ENCODE data around the gene NYAP2. TPM values are rescaled to one million over a fixed set of nuclear protein-coding genes. Genes with fewer than 3 reads are reported as not detected.
A peak's percentile ranks its signal among the peaks of the same experiment; 100 is the strongest.

NYAP2 gene
- total RNA-seq, 8 experiments from 2014 or later: 0.13 to 9.2 (median 3.4) TPM

DNA sequence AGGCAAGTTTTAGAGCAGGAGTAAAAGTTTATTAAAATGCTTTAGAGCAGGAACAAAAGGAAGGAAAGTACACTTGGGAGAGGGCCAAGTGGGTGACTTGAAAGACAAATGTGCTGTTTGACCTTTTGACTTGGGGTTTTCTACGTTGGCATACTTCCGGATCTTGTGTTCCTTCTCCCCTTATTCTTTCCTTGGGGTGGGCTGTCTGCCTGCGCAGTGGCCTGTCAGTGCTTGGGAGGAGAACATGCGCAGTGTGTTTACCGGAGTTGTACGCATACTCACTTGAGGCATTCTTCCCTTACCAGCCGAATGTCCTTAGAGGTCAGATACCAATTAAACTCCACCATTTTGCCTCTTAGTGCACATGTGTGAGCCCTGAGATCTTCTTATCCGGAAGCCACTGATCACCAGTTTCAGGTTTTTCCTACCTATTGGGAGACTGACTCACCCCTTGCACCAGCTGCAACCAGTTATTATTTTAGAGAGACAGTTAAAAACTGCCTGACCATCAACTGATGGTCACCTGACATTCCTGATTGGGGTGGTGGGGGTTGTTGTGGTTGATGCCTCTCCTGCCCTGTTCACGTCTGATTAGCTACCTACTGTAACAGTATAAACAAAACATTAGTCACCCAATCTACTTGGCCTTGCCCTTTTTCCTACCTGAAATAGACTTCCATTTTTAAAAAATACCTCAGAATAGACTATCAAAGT, 67.5 kb downstream of the NYAP2 start:
- in situ Hi-C loops (cut with MboI; ENCODE audit: low pct_unique_long_range_greater_than_20kb in 2 of 9, low sequenced_read_pairs in 9 of 9, unreplicated experiment in 9 of 9): no loop called here
- WGBS, 10 experiments: 29 to 83% (median 76%) methylated on average over 1 to 8 of the region's 9 CpGs; no CpG with 5 or more reads in 1 of the 10 experiments
- Histone ChIP-seq H3K4me1 (replicated peaks in 1 of 2) (peaks cover 32 to 44% of the 10 kb centered on the region in 2 donors), H3K27ac (no peak overlapping the region), H3K4me3 (no peak overlapping the region)
- ATAC-seq (replicated peaks in 6 of 8): no peak

DNA sequence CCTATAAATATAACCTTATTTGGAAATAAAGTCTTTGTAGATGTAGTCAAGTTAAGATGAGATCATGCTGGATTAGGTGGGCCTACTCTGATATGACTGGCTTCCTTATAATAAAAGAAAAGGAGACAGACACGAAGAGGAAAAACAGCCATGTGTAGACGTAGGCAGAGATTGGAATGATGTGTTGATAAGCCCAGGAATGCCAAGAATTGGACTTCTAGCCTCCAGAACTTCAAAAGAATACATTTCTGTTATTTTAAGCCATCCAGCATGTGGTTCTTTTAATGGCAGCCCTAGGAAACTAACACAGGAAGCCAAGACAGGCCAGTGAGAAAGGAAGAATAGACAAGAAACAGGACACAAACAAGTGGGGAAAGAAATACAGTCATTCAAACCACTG, 68.6 kb downstream of the NYAP2 start:
- no peak for ATAC-seq (replicated peaks in 6 of 8)
- H3K4me3 ChIP-seq: no peak overlapping the region
- in situ Hi-C loops (cut with MboI; ENCODE audit: low pct_unique_long_range_greater_than_20kb in 2 of 9, low sequenced_read_pairs in 9 of 9, unreplicated experiment in 9 of 9): no loop called here
- WGBS, 10 experiments: 15 to 100% (median 67%) methylated on average over 1 to 2 of the region's 2 CpGs; no CpG with 5 or more reads in 1 of the 10 experiments
- H3K4me1 ChIP-seq (replicated peaks in 1 of 2): peaks cover 25 to 34% of the 10 kb centered on the region in 2 donors
- H3K27ac ChIP-seq: no peak overlapping the region

DNA sequence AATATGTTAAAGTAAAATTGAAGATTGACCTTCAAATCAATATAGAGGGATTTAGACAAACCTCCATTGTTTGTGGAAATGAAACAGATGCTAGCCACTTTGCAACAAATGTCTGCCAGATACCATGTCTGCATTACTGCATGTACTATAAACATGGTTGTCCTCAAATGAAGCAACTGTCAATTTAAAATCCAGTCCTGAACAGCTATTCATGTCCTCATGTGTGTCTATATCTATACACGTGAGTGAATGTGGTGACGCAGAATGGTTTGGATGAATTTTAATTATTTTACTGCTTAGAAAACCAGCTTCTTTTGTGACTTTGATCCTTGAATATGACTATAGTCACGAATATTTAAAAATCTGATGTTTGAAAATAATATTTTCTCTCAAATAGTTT, 71.5 kb downstream of the NYAP2 start:
- WGBS, 10 experiments: 0 to 100% (median 78%) methylated on average over 1 to 3 of the region's 3 CpGs
- Histone ChIP-seq H3K4me1 (replicated peaks in 1 of 2) (peaks cover 6 to 10% of the 10 kb centered on the region in 2 donors), H3K4me3 (no peak overlapping the region), H3K27ac (no peak overlapping the region)
- ATAC-seq (replicated peaks in 6 of 8): no peak
- in situ Hi-C loops (cut with MboI; ENCODE audit: low pct_unique_long_range_greater_than_20kb in 2 of 9, low sequenced_read_pairs in 9 of 9, unreplicated experiment in 9 of 9): no loop called here

DNA sequence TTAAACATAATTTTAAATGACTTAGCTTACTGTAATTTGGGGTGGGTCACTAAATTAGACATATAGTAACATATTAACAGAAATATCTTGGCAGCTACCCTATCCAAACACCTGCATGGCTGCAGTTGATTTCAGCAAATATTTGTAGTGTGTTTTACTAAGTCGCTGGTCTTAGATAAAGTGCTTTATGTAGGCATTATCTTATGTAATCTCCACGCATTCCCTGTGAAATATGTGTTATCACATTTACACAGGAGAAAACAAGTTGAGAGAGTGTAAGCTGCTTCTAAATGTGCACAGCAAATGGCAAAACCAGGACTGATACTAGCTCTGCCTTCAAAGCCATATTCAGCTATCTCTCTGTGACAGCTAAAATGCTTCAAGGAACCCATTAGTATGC, 72.0 kb downstream of the NYAP2 start:
- 21 to 100% (median 71%) methylated on average over 1 to 2 of the region's 2 CpGs; no CpG with 5 or more reads in 1 of the 10 experiments for WGBS, 10 experiments
- Histone ChIP-seq H3K27ac (no peak overlapping the region), H3K4me3 (no peak overlapping the region), H3K4me1 (replicated peaks in 1 of 2) (peaks cover 2 to 7% of the 10 kb centered on the region in 2 donors)
- ATAC-seq (replicated peaks in 6 of 8): no peak
- in situ Hi-C loops (cut with MboI; ENCODE audit: low pct_unique_long_range_greater_than_20kb in 2 of 9, low sequenced_read_pairs in 9 of 9, unreplicated experiment in 9 of 9): no loop called here

DNA sequence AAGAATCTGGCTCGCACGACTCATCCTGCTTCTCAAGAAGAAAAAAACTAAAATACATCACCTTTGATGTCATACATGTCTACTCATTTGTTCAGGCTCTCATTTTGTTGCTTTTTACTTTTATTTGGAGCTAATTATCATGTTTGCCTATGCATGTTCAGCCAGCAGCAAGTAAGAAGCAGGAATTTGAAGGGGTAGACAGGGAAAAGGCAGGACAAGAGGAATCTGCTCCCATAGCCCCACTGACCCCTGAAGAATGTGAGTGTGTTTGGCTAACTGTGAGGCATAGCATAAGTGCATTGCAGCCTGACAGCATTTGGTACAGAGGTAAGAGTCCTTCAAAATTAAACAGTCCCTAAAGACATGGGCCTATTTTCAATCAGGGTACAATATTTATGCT, 72.7 kb downstream of the NYAP2 start:
- no peak for ATAC-seq (replicated peaks in 6 of 8)
- Histone ChIP-seq H3K4me3 (no peak overlapping the region), H3K27ac (no peak overlapping the region), H3K4me1 (replicated peaks in 1 of 2) (peaks cover 0 to under 1% of the 10 kb centered on the region in 2 donors)
- 0 to 100% (median 83%) methylated on average over 1 to 2 of the region's 2 CpGs; no CpG with 5 or more reads in 3 of the 10 experiments for WGBS, 10 experiments
- in situ Hi-C loops (cut with MboI; ENCODE audit: low pct_unique_long_range_greater_than_20kb in 2 of 9, low sequenced_read_pairs in 9 of 9, unreplicated experiment in 9 of 9): no loop called here

DNA sequence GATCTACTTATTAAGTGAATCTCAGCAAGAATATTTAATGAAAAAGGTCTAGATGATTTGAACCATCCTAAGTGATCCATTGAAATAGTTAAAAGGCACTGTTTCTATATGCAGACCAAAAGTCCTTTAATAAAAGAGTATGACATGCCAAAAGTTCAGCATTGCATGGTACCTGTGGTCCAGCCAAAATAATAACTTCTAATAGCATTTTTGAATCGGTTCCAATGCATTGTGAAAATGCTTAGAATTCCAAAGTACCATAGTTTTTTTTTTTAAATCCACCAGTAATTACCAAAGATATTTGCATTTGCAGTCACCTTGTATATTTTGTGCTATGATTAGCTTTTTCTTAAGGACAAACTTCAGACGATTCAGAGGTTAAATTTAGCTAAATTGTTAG, 79.9 kb downstream of the NYAP2 start:
- 0 to 100% (median 67%) methylated on average over 1 to 2 of the region's 2 CpGs for WGBS, 10 experiments
- Histone ChIP-seq H3K4me1 (replicated peaks in 1 of 2) (no peaks in the 10 kb centered on the region), H3K27ac (no peak overlapping the region), H3K4me3 (no peak overlapping the region)
- ATAC-seq (replicated peaks in 6 of 8): no peak
- in situ Hi-C loops (cut with MboI; ENCODE audit: low pct_unique_long_range_greater_than_20kb in 2 of 9, low sequenced_read_pairs in 9 of 9, unreplicated experiment in 9 of 9): no loop called here

DNA sequence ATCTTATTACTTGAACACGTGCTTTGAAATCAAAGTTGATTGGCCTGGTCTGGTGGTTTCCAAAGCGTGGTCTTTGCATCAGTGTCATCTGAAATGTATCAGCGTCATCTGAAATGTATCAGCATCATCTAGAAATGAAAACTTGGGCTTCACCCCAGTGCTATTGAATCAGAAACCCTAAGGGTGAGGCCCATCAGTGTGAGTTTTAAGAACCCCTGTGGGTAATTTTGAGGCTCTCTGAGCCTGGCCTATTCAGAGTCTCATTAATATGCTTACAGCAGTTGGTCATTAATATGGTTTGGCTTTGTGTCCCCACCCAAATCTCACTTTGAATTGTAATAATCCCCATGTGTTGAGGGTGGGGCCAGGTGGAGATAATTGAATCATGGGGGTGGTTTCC, 85.2 kb downstream of the NYAP2 start:
- in situ Hi-C loops (cut with MboI; ENCODE audit: low pct_unique_long_range_greater_than_20kb in 2 of 9, low sequenced_read_pairs in 9 of 9, unreplicated experiment in 9 of 9): no loop called here
- Histone ChIP-seq H3K4me1 (replicated peaks in 1 of 2) (no peaks in the 10 kb centered on the region), H3K4me3 (no peak overlapping the region), H3K27ac (no peak overlapping the region)
- no peak for ATAC-seq (replicated peaks in 6 of 8)
- WGBS, 10 experiments: 20 to 100% (median 80%) methylated on average over 1 to 3 of the region's 3 CpGs; no CpG with 5 or more reads in 1 of the 10 experiments

DNA sequence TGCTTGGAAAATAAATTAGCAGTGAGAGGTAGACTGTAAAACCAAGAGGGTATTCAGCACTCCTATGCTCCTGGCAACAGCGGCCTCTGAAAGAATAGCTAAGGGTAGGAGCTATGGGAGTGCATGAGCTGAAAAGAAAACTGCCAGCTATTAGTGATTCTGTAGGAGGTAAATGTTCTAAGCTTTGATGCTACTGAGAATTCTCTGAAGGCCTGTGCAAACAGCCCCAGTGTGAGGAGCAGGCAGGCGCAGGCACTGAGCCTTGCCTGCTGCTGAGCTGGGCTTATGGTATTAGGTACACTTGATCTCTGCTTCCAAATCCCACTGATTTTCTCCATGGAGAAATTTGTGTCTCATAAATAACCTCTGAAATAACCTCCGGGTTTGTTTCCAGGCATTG, 86.7 kb downstream of the NYAP2 start:
- H3K4me1 ChIP-seq (replicated peaks in 1 of 2): no peaks in the 10 kb centered on the region
- WGBS, 10 experiments: 73 to 100% (median 86%) methylated on average over 1 to 3 of the region's 3 CpGs; no CpG with 5 or more reads in 3 of the 10 experiments
- H3K4me3 ChIP-seq: no peak overlapping the region
- peak in 2 of 8 experiments; percentile 42 to 94 for ATAC-seq (replicated peaks in 6 of 8)
- in situ Hi-C loops (cut with MboI; ENCODE audit: low pct_unique_long_range_greater_than_20kb in 2 of 9, low sequenced_read_pairs in 9 of 9, unreplicated experiment in 9 of 9): no loop called here
- no peak overlapping the region for H3K27ac ChIP-seq

DNA sequence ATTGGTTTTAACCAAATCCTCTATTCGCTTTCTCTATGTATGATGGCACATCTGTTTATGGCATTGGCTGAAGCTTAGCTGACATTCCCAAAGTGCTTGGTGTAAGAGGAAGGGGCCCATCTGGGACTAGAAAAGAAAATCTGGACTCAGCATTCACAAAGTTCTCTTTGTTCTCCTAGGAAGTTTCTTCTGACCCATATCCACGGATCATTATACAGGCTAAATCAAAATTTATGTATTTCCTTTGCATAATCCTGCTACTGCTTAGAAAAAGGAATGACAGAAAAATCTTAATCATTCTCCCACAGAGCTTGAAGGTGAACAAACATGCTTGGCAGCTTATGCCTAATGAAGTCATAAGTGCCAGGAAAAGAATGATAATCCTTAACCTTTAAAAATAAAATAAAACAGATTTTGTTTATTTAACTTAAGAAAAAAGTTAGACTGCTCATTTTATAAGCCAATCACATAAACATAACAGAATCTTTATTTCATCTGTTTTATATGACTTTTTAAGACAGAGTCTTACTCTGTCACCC, 88.4 kb downstream of the NYAP2 start:
- Histone ChIP-seq H3K4me1 (replicated peaks in 1 of 2) (no peaks in the 10 kb centered on the region), H3K4me3 (no peak overlapping the region), H3K27ac (no peak overlapping the region)
- 0 to 100% (median 80%) methylated on average over 1 to 2 of the region's 2 CpGs; no CpG with 5 or more reads in 3 of the 10 experiments for WGBS, 10 experiments
- in situ Hi-C loops (cut with MboI; ENCODE audit: low pct_unique_long_range_greater_than_20kb in 2 of 9, low sequenced_read_pairs in 9 of 9, unreplicated experiment in 9 of 9): no loop called here
- peak in 2 of 8 experiments; percentile 34 to 96 for ATAC-seq (replicated peaks in 6 of 8)

DNA sequence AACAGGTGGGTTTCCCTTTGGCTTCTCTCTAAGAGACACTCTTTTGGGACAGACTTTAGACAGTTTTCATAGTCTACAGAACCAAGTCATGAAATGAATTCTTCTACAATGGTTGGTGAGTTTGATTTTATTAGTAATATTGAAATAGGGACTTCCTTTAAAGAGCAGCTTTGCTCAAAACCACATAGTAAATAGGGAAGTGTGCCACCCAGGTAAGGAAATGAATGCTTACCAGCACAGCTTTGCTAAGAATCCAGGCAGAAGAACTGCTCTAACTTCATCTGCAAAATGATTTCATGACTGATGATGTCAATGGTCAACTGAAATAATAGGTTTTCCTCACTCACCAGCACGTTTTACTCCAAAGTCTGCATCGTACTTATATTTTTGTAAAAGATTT, 89.2 kb downstream of the NYAP2 start:
- WGBS, 10 experiments: 19 to 100% (median 83%) methylated on average over 1 to 2 of the region's 2 CpGs; no CpG with 5 or more reads in 1 of the 10 experiments
- no peak overlapping the region for H3K4me3 ChIP-seq
- no peak for ATAC-seq (replicated peaks in 6 of 8)
- no peaks in the 10 kb centered on the region for H3K4me1 ChIP-seq (replicated peaks in 1 of 2)
- in situ Hi-C loops (cut with MboI; ENCODE audit: low pct_unique_long_range_greater_than_20kb in 2 of 9, low sequenced_read_pairs in 9 of 9, unreplicated experiment in 9 of 9): no loop called here
- no peak overlapping the region for H3K27ac ChIP-seq

DNA sequence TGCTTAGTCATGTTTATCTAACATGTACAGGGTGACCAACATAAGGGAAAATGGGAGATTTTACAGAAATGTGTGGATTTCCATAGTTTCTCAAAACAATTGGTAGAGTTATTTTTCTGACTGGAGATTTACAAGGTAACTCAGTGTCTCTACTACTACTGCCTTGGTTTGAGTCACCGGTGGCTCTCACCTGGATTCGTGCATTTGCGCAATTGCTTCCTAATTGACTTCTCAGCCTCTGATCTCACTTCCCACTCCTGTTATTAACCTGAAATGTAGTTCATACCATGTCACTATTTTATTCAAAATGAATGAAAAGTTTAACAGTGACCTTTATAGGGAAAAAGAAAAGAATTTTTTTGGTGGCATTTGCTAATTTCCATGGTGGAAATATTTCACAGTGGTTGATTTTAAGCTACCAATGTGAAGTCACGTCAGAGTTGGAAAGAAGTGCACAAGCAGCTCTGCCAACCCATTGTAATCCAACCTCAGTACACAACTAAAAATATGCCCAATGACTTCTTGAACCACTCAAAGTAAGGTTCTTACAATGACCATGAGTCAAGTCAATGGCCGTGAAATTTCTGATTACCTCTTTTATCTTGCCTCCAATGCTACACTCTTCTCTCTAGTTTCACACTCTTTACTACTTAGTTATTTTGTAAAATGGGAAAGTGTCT, 94.0 kb downstream of the NYAP2 start:
- ATAC-seq (replicated peaks in 6 of 8): peak in 1 of 8 experiments; percentile 8
- H3K27ac ChIP-seq: no peak overlapping the region
- 76 to 100% (median 96%) methylated on average over 2 to 5 of the region's 5 CpGs for WGBS, 10 experiments
- H3K4me3 ChIP-seq: no peak overlapping the region
- peaks cover 0 to 19% of the 10 kb centered on the region in 2 donors for H3K4me1 ChIP-seq (replicated peaks in 1 of 2)
- in situ Hi-C loops (cut with MboI; ENCODE audit: low pct_unique_long_range_greater_than_20kb in 2 of 9, low sequenced_read_pairs in 9 of 9, unreplicated experiment in 9 of 9): no loop called here

DNA sequence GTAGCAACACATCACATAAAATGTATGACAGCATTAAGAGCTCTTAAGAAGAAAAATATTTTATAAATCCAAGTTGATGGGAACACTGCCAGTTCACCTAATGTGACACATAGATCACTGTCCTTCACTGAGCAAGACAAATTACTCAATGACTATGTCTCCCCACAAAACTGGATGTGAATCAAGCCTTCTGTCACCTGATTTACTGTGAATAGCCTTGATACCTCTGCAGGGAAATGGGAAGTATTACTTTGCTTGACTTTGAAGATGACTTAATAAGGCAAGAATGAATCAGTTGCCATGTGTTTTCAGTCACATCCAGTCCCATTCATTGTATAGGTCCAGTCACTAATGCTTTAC, 94.6 kb downstream of the NYAP2 start:
- Histone ChIP-seq H3K4me1 (replicated peaks in 1 of 2) (peaks cover 0 to 19% of the 10 kb centered on the region in 2 donors), H3K27ac (no peak overlapping the region), H3K4me3 (no peak overlapping the region)
- peak in 2 of 8 experiments; percentile 23 to 25 for ATAC-seq (replicated peaks in 6 of 8)
- in situ Hi-C loops (cut with MboI; ENCODE audit: low pct_unique_long_range_greater_than_20kb in 2 of 9, low sequenced_read_pairs in 9 of 9, unreplicated experiment in 9 of 9): no loop called here

DNA sequence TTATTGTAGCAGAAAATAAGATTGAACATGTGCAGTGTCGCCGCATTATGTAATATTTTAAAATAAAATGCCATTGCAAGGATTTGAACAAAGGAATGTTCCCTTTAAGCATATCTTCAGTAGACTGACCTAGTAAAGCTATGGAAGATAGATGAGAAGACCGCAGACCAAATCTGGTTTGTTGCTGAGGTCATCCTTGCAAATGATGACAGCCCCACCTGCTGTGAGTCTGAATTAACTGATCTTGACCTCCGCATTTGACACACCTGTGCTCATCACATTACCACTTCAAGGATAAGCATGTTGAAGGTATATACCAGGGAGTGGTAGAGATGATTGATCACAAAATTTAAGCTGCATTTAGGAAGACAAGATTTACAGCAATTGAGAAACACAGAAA, 96.2 kb downstream of the NYAP2 start:
- in situ Hi-C loops (cut with MboI; ENCODE audit: low pct_unique_long_range_greater_than_20kb in 2 of 9, low sequenced_read_pairs in 9 of 9, unreplicated experiment in 9 of 9): no loop called here
- H3K4me3 ChIP-seq: no peak overlapping the region
- ATAC-seq (replicated peaks in 6 of 8): peak in 1 of 8 experiments; percentile 30
- WGBS, 10 experiments: 71 to 100% (median 91%) methylated on average over 2 to 4 of the region's 4 CpGs; no CpG with 5 or more reads in 3 of the 10 experiments
- no peak overlapping the region for H3K27ac ChIP-seq
- H3K4me1 ChIP-seq (replicated peaks in 1 of 2): peaks cover 0 to 19% of the 10 kb centered on the region in 2 donors
